Activated CD8-positive, alpha-beta T cell treated with anti-CD3 and anti-CD28 coated beads, Interleukin-2, amount 10 ng/mL, durations not matched to agents 7 days and 5 days (primary cell): Measurements from ENCODE around the gene DAZAP1. TPM values are rescaled to one million over a fixed set of nuclear protein-coding genes. Genes with fewer than 3 reads are reported as not detected.

Experiments
- ATAC-seq: fragments of 150-1000 bp; cut with Tn5 transposase; one replicate; pipeline ENCODE4 v1.10.0; 2021; ENCODE audit warnings: moderate library complexity
- CTCF ChIA-PET: fragments of 350-600 bp; sonication (Branson Sonifier 250); formaldehyde crosslinking; loops from one replicate; lab custom pipeline; 2021; ENCODE audit warnings: antibody characterized with exemption; lab: Charles Lee
- POLR2A ChIA-PET: fragments of 350-600 bp; sonication (Branson Sonifier 250); formaldehyde crosslinking; loops from one replicate; lab custom pipeline; 2021; ENCODE audit warnings: antibody characterized with exemption; lab: Charles Lee
- DNase-seq: peaks from one replicate; pipeline ENCODE4 v3.0.0-alpha.2; 2020
- H3K27ac Mint-ChIP-seq: one replicate; pipeline ENCODE4 v1.8.0; 2021; ENCODE audit warnings: mild to moderate bottlenecking, mixed read lengths
- H3K27me3 Mint-ChIP-seq: one replicate; pipeline ENCODE4 v1.8.0; 2021; ENCODE audit warnings: low read depth, mixed read lengths
- H3K36me3 Mint-ChIP-seq: one replicate; pipeline ENCODE4 v1.8.0; 2021; ENCODE audit warnings: low read depth, mixed read lengths
- H3K4me1 Mint-ChIP-seq: one replicate; pipeline ENCODE4 v1.8.0; 2021; ENCODE audit warnings: low read depth, mixed read lengths
- H3K4me3 Mint-ChIP-seq: one replicate; pipeline ENCODE4 v1.8.0; 2021; ENCODE audit warnings: mild to moderate bottlenecking, mixed read lengths
- H3K9me3 Mint-ChIP-seq: one replicate; pipeline ENCODE4 v1.8.0; 2022; ENCODE audit warnings: mixed read lengths; ENCODE audit not compliant: insufficient read depth
- total RNA-seq, 2 experiments: library from RNA; stranded (reverse); gene quantifications; one replicate each; pipeline ENCODE4 v1.2.3, GENCODE V29; 2021

DAZAP1 gene
- total RNA-seq, 2 experiments from 2014 or later, result 264 to 270 TPM

DNA sequence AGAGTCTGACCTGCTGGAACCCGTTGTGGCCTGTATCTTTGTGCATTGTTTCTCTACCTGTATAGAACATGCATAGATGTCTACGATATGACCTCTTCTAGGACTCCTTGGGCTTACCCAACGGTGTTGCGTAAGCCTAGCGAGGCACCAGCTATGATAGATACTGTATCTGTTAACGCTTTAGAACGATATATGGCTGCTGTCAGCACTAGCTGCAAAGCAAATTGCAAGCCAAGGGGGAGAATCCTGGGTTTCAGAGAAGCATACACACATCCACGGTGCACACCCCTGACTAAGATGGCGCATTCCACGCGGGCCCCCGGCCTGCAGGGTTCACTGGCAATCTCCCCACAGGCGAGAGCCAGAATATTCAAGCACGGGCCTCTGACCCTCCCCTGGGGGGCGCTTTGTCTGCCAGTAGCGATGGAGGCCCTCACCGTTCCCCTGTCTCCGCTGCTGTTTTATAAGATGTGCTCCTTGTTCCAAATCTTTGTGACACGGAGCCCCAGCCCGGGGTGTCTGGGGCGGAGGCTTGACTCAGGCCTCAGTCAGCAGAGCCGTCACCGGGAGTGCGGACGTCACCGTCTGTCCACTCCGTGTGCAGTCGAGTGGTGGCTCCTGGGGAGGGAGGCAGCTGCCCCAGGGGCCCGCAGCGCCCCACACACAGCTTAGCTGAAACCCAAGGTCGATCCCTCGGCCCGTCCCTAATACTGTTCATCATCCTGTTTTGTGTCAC lies 17.9 kb downstream of the DAZAP1 start:
- Mint-ChIP-seq H3K36me3 (peaks cover 49% of the 10 kb centered on the region), H3K9me3 (no peaks in the 10 kb centered on the region), H3K27ac (no peak overlapping the region), H3K4me1 (no peaks in the 10 kb centered on the region), H3K4me3 (no peak overlapping the region), H3K27me3 (no peaks in the 10 kb centered on the region)
- DNase-seq (no peak), ATAC-seq (no peak)
- POLR2A ChIA-PET, result no interaction called here
- CTCF ChIA-PET, result no interaction called here

GRCh38 chr19:1425902-1426301 lies 18.5 kb downstream of the DAZAP1 start:
- Mint-ChIP-seq H3K27me3 (no peaks in the 10 kb centered on the region), H3K9me3 (no peaks in the 10 kb centered on the region), H3K36me3 (peaks cover 45% of the 10 kb centered on the region), H3K4me1 (no peaks in the 10 kb centered on the region), H3K27ac (no peak overlapping the region), H3K4me3 (no peak overlapping the region)
- ATAC-seq, result no peak
- DNase-seq, result no peak
- ChIA-PET POLR2A (no interaction called here), CTCF (no interaction called here)

DNA sequence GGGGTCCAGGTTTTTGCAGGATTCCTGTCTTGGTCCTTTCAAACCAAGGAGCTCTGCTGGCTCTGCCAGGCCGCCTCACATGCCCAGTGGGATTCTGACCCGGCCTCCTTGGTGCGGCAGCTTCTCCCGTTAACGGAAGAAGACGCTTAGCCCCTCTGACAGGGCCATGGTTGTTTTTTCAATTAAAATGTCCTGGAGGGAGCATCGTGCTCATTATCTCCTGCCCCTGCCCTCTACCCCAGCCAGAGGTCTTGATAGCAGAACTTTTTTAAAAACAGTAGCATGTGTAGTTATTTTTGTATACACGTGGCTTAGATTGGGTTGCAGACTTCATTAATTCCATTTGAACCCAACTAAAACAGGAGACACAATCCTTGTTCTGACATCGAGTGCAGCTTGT lies 19.4 kb downstream of the DAZAP1 start:
- POLR2A ChIA-PET, result no interaction called here
- no peak for DNase-seq
- H3K4me1 Mint-ChIP-seq, result no peaks in the 10 kb centered on the region
- no peaks in the 10 kb centered on the region for H3K9me3 Mint-ChIP-seq
- no peak for ATAC-seq
- CTCF ChIA-PET, result interaction anchor here (1.0 kb wide), 1 partner anchor 14 kb away, joined by 6 read pairs; no protein-coding TSS in a partner anchor
- no peaks in the 10 kb centered on the region for H3K27me3 Mint-ChIP-seq
- H3K4me3 Mint-ChIP-seq, result no peak overlapping the region
- H3K27ac Mint-ChIP-seq, result no peak overlapping the region
- H3K36me3 Mint-ChIP-seq, result peaks cover 47% of the 10 kb centered on the region

DNA sequence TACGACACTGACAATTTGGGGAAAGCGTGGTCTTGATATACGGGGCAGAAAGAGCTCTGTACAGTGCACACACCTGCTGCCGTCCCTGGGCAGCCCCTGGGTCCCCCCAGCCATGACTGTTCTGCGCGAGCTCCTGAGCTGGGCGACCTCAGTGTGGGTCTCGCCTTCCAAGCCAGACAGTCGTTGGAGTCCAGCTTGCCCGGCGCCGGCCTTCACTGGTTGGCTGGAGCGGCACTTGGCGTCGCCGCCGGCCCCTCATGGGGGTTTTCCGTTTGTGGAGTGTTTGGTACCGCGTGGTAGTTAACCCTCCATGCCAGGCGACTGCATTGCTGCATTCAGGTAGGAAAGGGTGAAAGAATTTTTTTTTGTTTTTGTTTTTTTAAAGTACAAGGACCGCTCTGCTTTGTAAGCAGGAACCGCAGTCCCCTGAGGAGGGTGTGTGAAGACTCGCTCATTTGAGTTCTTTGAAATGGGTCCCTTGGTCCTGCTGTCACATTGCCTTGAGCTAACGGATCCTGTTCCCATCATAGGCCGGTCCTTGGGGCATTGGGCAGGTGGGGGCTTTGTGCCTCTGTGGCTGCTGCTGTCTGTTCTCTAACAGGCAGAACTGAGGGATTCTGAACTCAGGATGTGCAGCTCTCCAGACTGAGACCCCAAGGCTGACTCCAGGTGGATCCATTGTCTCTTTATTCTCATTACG lies 20.0 kb downstream of the DAZAP1 start:
- no peak for ATAC-seq
- no peaks in the 10 kb centered on the region for H3K4me1 Mint-ChIP-seq

DNA sequence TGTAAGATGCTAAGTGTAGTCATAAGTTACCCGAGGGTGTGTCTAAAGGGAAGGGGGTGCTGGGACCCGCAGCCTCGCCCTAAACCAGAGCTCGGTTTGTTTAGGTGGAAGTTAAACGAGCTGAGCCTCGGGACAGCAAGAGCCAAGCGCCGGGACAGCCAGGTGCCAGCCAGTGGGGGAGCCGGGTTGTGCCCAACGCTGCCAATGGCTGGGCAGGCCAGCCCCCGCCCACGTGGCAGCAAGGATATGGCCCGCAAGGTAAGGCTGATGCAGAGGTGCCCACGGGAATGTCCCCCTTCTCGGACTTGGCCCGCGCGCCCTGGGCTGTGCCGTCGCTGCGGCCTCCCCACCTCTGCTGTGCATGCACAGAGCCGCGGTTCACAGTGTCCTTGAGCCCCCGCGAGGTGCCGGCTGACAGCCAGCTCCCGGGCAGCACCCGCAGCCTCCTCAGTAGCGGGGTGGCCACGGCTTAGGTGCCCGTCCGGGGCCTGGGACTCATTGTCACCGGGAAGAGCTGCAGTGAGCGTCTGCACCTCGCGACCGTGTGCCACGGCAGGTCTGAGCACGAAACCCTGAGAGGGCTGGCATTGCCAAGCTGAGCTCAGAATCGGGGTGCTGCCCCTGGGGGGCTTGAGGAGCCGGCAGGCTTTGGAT lies 21.5 kb downstream of the DAZAP1 start:
- no peak overlapping the region for H3K4me3 Mint-ChIP-seq
- no peak for ATAC-seq
- DNase-seq, result no peak
- H3K9me3 Mint-ChIP-seq, result no peaks in the 10 kb centered on the region
- POLR2A ChIA-PET, result no interaction called here
- no peaks in the 10 kb centered on the region for H3K27me3 Mint-ChIP-seq
- peaks cover 39% of the 10 kb centered on the region for H3K36me3 Mint-ChIP-seq
- CTCF ChIA-PET, result interaction anchor here (1.3 kb wide), 1 partner anchor 9 kb away, joined by 6 read pairs; no protein-coding TSS in a partner anchor
- no peaks in the 10 kb centered on the region for H3K4me1 Mint-ChIP-seq
- H3K27ac Mint-ChIP-seq, result no peak overlapping the region

More for the DNA sequence above, 20.0 kb downstream of the DAZAP1 start:
- Mint-ChIP-seq H3K36me3 (peaks cover 46% of the 10 kb centered on the region), H3K27ac (no peak overlapping the region), H3K4me3 (no peak overlapping the region), H3K9me3 (no peaks in the 10 kb centered on the region), H3K27me3 (no peaks in the 10 kb centered on the region)
- ChIA-PET POLR2A (no interaction called here), CTCF (interaction anchor here (1.0 kb wide), 1 partner anchor 14 kb away, joined by 6 read pairs; no protein-coding TSS in a partner anchor)
- DNase-seq, result no peak

GRCh38 chr19:1429750-1430149 lies 22.4 kb downstream of the DAZAP1 start:
- no peaks in the 10 kb centered on the region for H3K9me3 Mint-ChIP-seq
- DNase-seq, result no peak
- no peaks in the 10 kb centered on the region for H3K4me1 Mint-ChIP-seq
- H3K27me3 Mint-ChIP-seq, result no peaks in the 10 kb centered on the region
- H3K4me3 Mint-ChIP-seq, result no peak overlapping the region
- POLR2A ChIA-PET, result no interaction called here
- H3K27ac Mint-ChIP-seq, result no peak overlapping the region
- CTCF ChIA-PET, result no interaction called here
- H3K36me3 Mint-ChIP-seq, result peaks cover 33% of the 10 kb centered on the region
- no peak for ATAC-seq

GRCh38 chr19:1430246-1430645 lies 22.9 kb downstream of the DAZAP1 start:
- Mint-ChIP-seq H3K4me3 (no peak overlapping the region), H3K4me1 (no peaks in the 10 kb centered on the region), H3K9me3 (no peaks in the 10 kb centered on the region), H3K27me3 (no peaks in the 10 kb centered on the region), H3K36me3 (peaks cover 30% of the 10 kb centered on the region), H3K27ac (no peak overlapping the region)
- ChIA-PET CTCF (no interaction called here), POLR2A (no interaction called here)
- ATAC-seq, result no peak
- no peak for DNase-seq

DNA sequence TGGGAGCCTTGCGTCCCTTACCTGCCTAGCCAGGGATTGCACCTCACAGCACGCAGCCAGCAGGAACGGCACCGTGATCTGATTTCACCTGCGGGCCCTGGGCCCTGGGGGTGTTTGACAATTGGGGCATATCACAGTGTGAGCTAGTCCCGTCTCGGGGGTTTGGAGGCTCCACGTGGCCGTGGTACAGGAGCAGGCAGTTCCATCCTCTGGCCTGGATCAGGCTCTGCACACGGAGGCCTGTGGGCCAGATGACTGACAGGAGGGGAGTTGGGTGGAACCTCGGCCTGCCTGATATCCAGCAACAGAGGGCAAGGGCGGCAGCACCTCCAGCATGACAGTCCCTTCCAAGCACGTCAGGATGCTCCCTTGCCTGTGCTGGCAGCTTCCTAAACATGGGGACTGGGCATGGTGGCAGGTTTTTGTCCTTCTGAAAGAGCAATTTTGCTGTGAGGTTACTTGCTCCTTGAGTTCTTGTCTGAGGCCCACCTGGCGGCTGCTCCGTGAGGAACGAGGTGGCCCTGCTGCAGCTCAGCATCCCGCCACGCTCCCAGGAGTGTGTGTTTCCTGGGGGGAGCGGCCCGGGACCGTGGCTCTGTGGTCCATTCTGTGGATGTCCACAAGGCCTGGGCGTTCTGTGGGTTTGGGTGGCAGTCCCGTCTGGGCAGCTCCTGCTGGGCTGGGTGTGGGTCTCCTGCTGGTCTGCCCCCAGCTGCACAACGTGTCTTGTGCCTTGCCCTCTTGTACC lies 24.5 kb downstream of the DAZAP1 start:
- no peaks in the 10 kb centered on the region for H3K27me3 Mint-ChIP-seq
- H3K27ac Mint-ChIP-seq, result no peak overlapping the region
- DNase-seq, result no peak
- H3K4me3 Mint-ChIP-seq, result no peak overlapping the region
- POLR2A ChIA-PET, result no interaction called here
- CTCF ChIA-PET, result no interaction called here
- no peaks in the 10 kb centered on the region for H3K4me1 Mint-ChIP-seq
- peaks cover 27% of the 10 kb centered on the region for H3K36me3 Mint-ChIP-seq
- no peaks in the 10 kb centered on the region for H3K9me3 Mint-ChIP-seq
- ATAC-seq, result no peak

- ChIA-PET POLR2A (interaction anchor here (1.4 kb wide), 1 partner anchor 39 kb away, joined by 4 read pairs; no protein-coding TSS in a partner anchor), CTCF (no interaction called here)
- H3K4me1 Mint-ChIP-seq, result peaks cover under 1% of the 10 kb centered on the region
- ATAC-seq (no peak), DNase-seq (no peak)
- H3K27me3 Mint-ChIP-seq, result no peaks in the 10 kb centered on the region
- H3K9me3 Mint-ChIP-seq, result no peaks in the 10 kb centered on the region
- no peak overlapping the region for H3K27ac Mint-ChIP-seq
- H3K4me3 Mint-ChIP-seq, result no peak overlapping the region
- peaks cover 27% of the 10 kb centered on the region for H3K36me3 Mint-ChIP-seq
Measured at GRCh38 chr19:1432507-1432887, 25.1 kb downstream of the DAZAP1 start.

- ATAC-seq, result no peak
- ChIA-PET CTCF (no interaction called here), POLR2A (interaction anchor here (1.4 kb wide), 1 partner anchor 38 kb away, joined by 4 read pairs; no protein-coding TSS in a partner anchor)
- Mint-ChIP-seq H3K4me3 (no peak overlapping the region), H3K4me1 (peaks cover 9% of the 10 kb centered on the region), H3K27ac (no peak overlapping the region), H3K27me3 (no peaks in the 10 kb centered on the region), H3K9me3 (no peaks in the 10 kb centered on the region), H3K36me3 (peaks cover 26% of the 10 kb centered on the region)
- no peak for DNase-seq
Measured at GRCh38 chr19:1433119-1434039, 26.0 kb downstream of the DAZAP1 start.

DNA sequence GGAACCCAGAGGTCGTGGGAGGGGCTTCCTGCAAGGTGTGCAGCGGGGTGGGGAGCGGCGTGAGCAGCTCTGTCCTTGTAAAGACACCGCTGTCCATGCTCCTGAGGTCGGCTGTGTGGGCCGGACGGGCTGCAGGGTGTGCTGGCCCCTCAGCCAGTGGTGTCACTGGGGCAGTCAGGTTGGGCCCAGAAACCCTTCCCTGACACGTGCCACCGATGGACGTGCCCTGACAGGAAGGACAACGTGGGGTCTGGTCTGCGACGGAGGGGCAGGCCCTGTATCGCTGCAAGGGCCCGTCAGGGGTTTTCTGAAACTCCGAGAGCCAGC lies 26.6 kb downstream of the DAZAP1 start:
- peaks cover 30% of the 10 kb centered on the region for H3K36me3 Mint-ChIP-seq
- CTCF ChIA-PET, result no interaction called here
- H3K4me3 Mint-ChIP-seq, result no peak overlapping the region
- POLR2A ChIA-PET, result interaction anchor here (1.4 kb wide), 1 partner anchor 37 kb away, joined by 4 read pairs; no protein-coding TSS in a partner anchor
- H3K4me1 Mint-ChIP-seq, result peaks cover 9% of the 10 kb centered on the region
- H3K27me3 Mint-ChIP-seq, result no peaks in the 10 kb centered on the region
- no peak overlapping the region for H3K27ac Mint-ChIP-seq
- ATAC-seq (no peak), DNase-seq (no peak)
- no peaks in the 10 kb centered on the region for H3K9me3 Mint-ChIP-seq
